Ectodermal cell (in vitro differentiated cells): ENCODE data around the gene LRP2.

Experiments used
- H3K27ac ChIP-seq: 2 replicates; pipeline ENCODE4 v1.7.0; 2013; ENCODE audit warnings: mild to moderate bottlenecking, low read depth, low read length; ENCODE audit not compliant: insufficient read depth, poor library complexity, severe bottlenecking
- H3K27me3 ChIP-seq: 2 replicates; pipeline ENCODE4 v1.7.0; 2013; ENCODE audit warnings: mild to moderate bottlenecking, low read length; ENCODE audit not compliant: insufficient read depth, control insufficient read depth, poor library complexity, severe bottlenecking
- H3K36me3 ChIP-seq: one replicate; pipeline ENCODE4 v1.7.0; 2013; ENCODE audit warnings: low read length; ENCODE audit not compliant: control insufficient read depth, insufficient read depth
- H3K4me1 ChIP-seq: one replicate; pipeline ENCODE4 v1.7.0; 2013; ENCODE audit warnings: low read length; ENCODE audit not compliant: control insufficient read depth, insufficient read depth
- H3K4me3 ChIP-seq: 2 replicates; pipeline ENCODE4 v1.7.0; 2013; ENCODE audit warnings: low read depth, low read length, control low read depth; ENCODE audit not compliant: insufficient read depth
- H3K9me3 ChIP-seq: 2 replicates; pipeline ENCODE4 v1.7.0; 2013; ENCODE audit warnings: mild to moderate bottlenecking, low read length, moderate library complexity; ENCODE audit not compliant: control insufficient read depth
- WGBS, 2 experiments: methylation state at CpG; one replicate each; pipeline ENCODE4 v1.1.7; 2013; ENCODE audit warnings: missing lambda C conversion rate in 2 of 2; 5-methylcytosine and 5-hydroxymethylcytosine counted together

Gene LRP2

GRCh38 chr2:169349535-169349934 lies 12.8 kb downstream of the LRP2 start:
- Histone ChIP-seq H3K4me1 (peaks cover 20% of the 10 kb centered on the region), H3K36me3 (no peaks in the 10 kb centered on the region), H3K4me3 (no peak overlapping the region), H3K27me3 (no peaks in the 10 kb centered on the region), H3K27ac (no peak overlapping the region), H3K9me3 (no peaks in the 10 kb centered on the region)
- 91 to 93% methylated on average over 2 of the region's 2 CpGs for WGBS, 2 experiments

- whole genome bisulfite sequencing, 2 experiments = 67 to 75% methylated on average over 5 to 6 of the region's 6 CpGs
- no peaks in the 10 kb centered on the region for H3K9me3 ChIP-seq
- H3K4me3 ChIP-seq = no peak overlapping the region
- no peaks in the 10 kb centered on the region for H3K36me3 ChIP-seq
- H3K27ac ChIP-seq = peak overlapping the region; percentile 30
- H3K27me3 ChIP-seq = no peaks in the 10 kb centered on the region
- peaks cover 14% of the 10 kb centered on the region for H3K4me1 ChIP-seq
These were observed 13.9 kb downstream of the LRP2 start for GRCh38 chr2:169348321-169349024.

- Histone ChIP-seq H3K4me3 (no peak overlapping the region), H3K9me3 (no peaks in the 10 kb centered on the region), H3K27ac (no peak overlapping the region), H3K4me1 (peaks cover 16% of the 10 kb centered on the region), H3K36me3 (no peaks in the 10 kb centered on the region), H3K27me3 (no peaks in the 10 kb centered on the region)
- WGBS, 2 experiments = 65 to 69% methylated on average over 6 to 7 of the region's 7 CpGs
These were observed 16.6 kb downstream of the LRP2 start for GRCh38 chr2:169345486-169346437.

GRCh38 chr2:169344736-169345485 lies 17.4 kb downstream of the LRP2 start:
- H3K27me3 ChIP-seq = no peaks in the 10 kb centered on the region
- no peaks in the 10 kb centered on the region for H3K36me3 ChIP-seq
- no peak overlapping the region for H3K4me3 ChIP-seq
- peaks cover 22% of the 10 kb centered on the region for H3K4me1 ChIP-seq
- no peaks in the 10 kb centered on the region for H3K9me3 ChIP-seq
- WGBS, 2 experiments = 90 to 93% methylated on average over 3 to 5 of the region's 5 CpGs
- no peak overlapping the region for H3K27ac ChIP-seq

- Histone ChIP-seq H3K4me1 (peaks cover 13% of the 10 kb centered on the region), H3K4me3 (no peak overlapping the region), H3K9me3 (no peaks in the 10 kb centered on the region), H3K27ac (no peak overlapping the region), H3K27me3 (no peaks in the 10 kb centered on the region), H3K36me3 (no peaks in the 10 kb centered on the region)
These were observed 19.1 kb downstream of the LRP2 start for GRCh38 chr2:169343202-169343601.

GRCh38 chr2:169339657-169340056 lies 22.7 kb downstream of the LRP2 start:
- Histone ChIP-seq H3K4me1 (peaks cover 13% of the 10 kb centered on the region), H3K4me3 (no peak overlapping the region), H3K36me3 (no peaks in the 10 kb centered on the region), H3K9me3 (no peaks in the 10 kb centered on the region), H3K27me3 (no peaks in the 10 kb centered on the region), H3K27ac (no peak overlapping the region)
- WGBS, 2 experiments = 91 to 100% methylated on average over 1 to 2 of the region's 2 CpGs

- WGBS, 2 experiments = 91 to 95% methylated on average over 5 of the region's 5 CpGs
- no peak overlapping the region for H3K27ac ChIP-seq
- H3K4me3 ChIP-seq = no peak overlapping the region
These were observed 25.6 kb downstream of the LRP2 start for GRCh38 chr2:169336695-169337094.

GRCh38 chr2:169330555-169331198 lies 31.7 kb downstream of the LRP2 start:
- Histone ChIP-seq H3K4me3 (no peak overlapping the region), H3K27ac (no peak overlapping the region), H3K4me1 (peaks cover 6% of the 10 kb centered on the region), H3K27me3 (no peaks in the 10 kb centered on the region), H3K9me3 (peaks cover 2% of the 10 kb centered on the region), H3K36me3 (peaks cover 8% of the 10 kb centered on the region)
- 77 to 81% methylated on average over 5 to 6 of the region's 6 CpGs for WGBS, 2 experiments

More at GRCh38 chr2:169336695-169337094, 25.6 kb downstream of the LRP2 start:
- no peaks in the 10 kb centered on the region for H3K9me3 ChIP-seq
- no peaks in the 10 kb centered on the region for H3K36me3 ChIP-seq
- H3K27me3 ChIP-seq = no peaks in the 10 kb centered on the region
- H3K4me1 ChIP-seq = peaks cover 13% of the 10 kb centered on the region

GRCh38 chr2:169329688-169330554 lies 32.4 kb downstream of the LRP2 start:
- Histone ChIP-seq H3K4me1 (peaks cover 6% of the 10 kb centered on the region), H3K4me3 (no peak overlapping the region), H3K27me3 (no peaks in the 10 kb centered on the region), H3K9me3 (peaks cover 2% of the 10 kb centered on the region), H3K36me3 (peaks cover 8% of the 10 kb centered on the region), H3K27ac (no peak overlapping the region)
- WGBS, 2 experiments = 95% methylated on average over 8 of the region's 8 CpGs
